ENCODE data around the gene PARD3. TPM values are rescaled to one million over a fixed set of nuclear protein-coding genes. Genes with fewer than 3 reads are reported as not detected.

Gene PARD3
- total RNA-seq, 1 donor from 2014 or later, result 58.7 TPM

DNA sequence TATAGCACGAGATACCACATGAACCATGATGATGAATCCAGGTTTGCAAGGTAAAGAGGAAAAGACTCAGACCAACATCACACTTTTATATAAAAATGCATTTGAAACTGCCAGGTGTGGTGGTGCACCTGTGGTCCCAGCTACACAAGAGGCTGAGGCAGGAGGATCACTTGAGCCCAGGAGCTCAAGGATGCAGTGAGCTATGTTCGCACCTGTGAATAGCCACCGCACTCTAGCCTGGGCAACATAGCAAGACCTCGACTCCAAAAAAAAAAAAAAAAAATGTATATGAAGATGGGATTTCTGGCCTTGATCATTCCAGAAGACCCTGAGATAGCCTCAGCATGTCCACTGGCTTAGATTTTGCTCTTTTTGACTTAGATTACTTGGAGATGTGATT is 161.6 kb downstream of the PARD3 start:
- Histone ChIP-seq H3K36me3 (no peaks in the 10 kb centered on the region), H3K4me1 (peaks cover 31% of the 10 kb centered on the region), H3K27ac (no peak overlapping the region), H3K27me3 (no peaks in the 10 kb centered on the region), H3K9ac (no peak overlapping the region), H3K79me2 (ENCODE audit: low read depth) (peaks cover 84% of the 10 kb centered on the region), H3K9me3 (ENCODE audit: low read depth) (no peaks in the 10 kb centered on the region), H3K4me3 (no peak overlapping the region), H3F3A (ENCODE audit: low read depth) (peaks cover 7% of the 10 kb centered on the region), H3K4me2 (no peak overlapping the region), H4K20me1 (ENCODE audit: low read depth) (peaks cover 31% of the 10 kb centered on the region), H2AFZ (replicated peaks) (no peak overlapping the region)
- H3K36me3 Mint-ChIP-seq, result no peaks in the 10 kb centered on the region
- no peak overlapping the region for H3K27ac Mint-ChIP-seq
- H3K27me3 Mint-ChIP-seq (ENCODE audit: insufficient read depth, low read depth), result no peaks in the 10 kb centered on the region
- TF ChIP-seq EZH2phosphoT487 (IDR thresholded peaks at IDR 0.05) (no peak), CTCF (IDR thresholded peaks at IDR 0.05) (no peak), EZH2 (IDR thresholded peaks at IDR 0.05) (no peak)
- DNase-seq (ENCODE audit: low spot score), result no peak
- peaks cover 59% of the 10 kb centered on the region for H3K4me1 Mint-ChIP-seq
- no peaks in the 10 kb centered on the region for H3K9me3 Mint-ChIP-seq
- H3K4me3 Mint-ChIP-seq, result no peak overlapping the region

- Histone ChIP-seq H3K9ac (no peak overlapping the region), H3K27ac (no peak overlapping the region), H3K79me2 (ENCODE audit: low read depth) (peaks cover 77% of the 10 kb centered on the region), H3K9me3 (ENCODE audit: low read depth) (no peaks in the 10 kb centered on the region), H3K27me3 (no peaks in the 10 kb centered on the region), H3K36me3 (no peaks in the 10 kb centered on the region), H3K4me3 (no peak overlapping the region), H4K20me1 (ENCODE audit: low read depth) (peaks cover 31% of the 10 kb centered on the region), H3F3A (ENCODE audit: low read depth) (peaks cover under 1% of the 10 kb centered on the region), H3K4me2 (peak overlapping the region; percentile 19), H3K4me1 (peaks cover 36% of the 10 kb centered on the region), H2AFZ (replicated peaks) (no peak overlapping the region)
- peak; percentile 35 for DNase-seq (ENCODE audit: low spot score)
- Mint-ChIP-seq H3K36me3 (no peaks in the 10 kb centered on the region), H3K9me3 (no peaks in the 10 kb centered on the region), H3K4me1 (peaks cover 66% of the 10 kb centered on the region), H3K27me3 (ENCODE audit: insufficient read depth, low read depth) (no peaks in the 10 kb centered on the region), H3K4me3 (no peak overlapping the region), H3K27ac (peak overlapping the region; percentile 28)
- TF ChIP-seq EZH2 (IDR thresholded peaks at IDR 0.05) (no peak), CTCF (IDR thresholded peaks at IDR 0.05) (no peak)
These were observed 163.5 kb downstream of the PARD3 start for GRCh38 chr10:34651416-34652195.

DNA sequence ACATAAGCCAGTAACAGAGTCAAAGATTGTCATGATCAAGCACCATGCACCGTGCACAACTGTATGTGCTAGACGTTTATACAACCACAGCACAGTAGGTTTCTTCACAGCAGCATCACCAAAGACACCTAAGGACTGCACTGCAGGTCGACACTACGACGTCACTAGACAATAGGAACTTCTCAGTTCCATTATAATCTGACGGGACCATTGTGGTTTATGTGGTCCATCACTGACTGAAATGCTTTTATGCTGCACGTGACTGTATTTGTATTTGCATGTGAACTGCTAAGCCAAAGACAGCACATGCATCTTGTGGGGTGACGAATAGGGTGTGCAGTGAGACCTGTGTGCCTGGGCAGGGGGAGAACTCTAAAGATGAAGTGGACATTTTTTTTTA is 164.9 kb downstream of the PARD3 start:
- Mint-ChIP-seq H3K9me3 (no peaks in the 10 kb centered on the region), H3K27ac (peak overlapping the region; percentile 11), H3K4me3 (no peak overlapping the region), H3K4me1 (peaks cover 65% of the 10 kb centered on the region), H3K27me3 (ENCODE audit: insufficient read depth, low read depth) (no peaks in the 10 kb centered on the region), H3K36me3 (no peaks in the 10 kb centered on the region)
- no peak overlapping the region for H3K9ac ChIP-seq
- H3K27ac ChIP-seq, result no peak overlapping the region
- H4K20me1 ChIP-seq (ENCODE audit: low read depth), result peaks cover 28% of the 10 kb centered on the region
- H3K36me3 ChIP-seq, result no peaks in the 10 kb centered on the region
- TF ChIP-seq EZH2phosphoT487 (IDR thresholded peaks at IDR 0.05), result no peak
- TF ChIP-seq EZH2 (IDR thresholded peaks at IDR 0.05), result no peak
- H3K27me3 ChIP-seq, result no peaks in the 10 kb centered on the region
- H3K79me2 ChIP-seq (ENCODE audit: low read depth), result peaks cover 73% of the 10 kb centered on the region
- no peak overlapping the region for H2AFZ ChIP-seq (replicated peaks)
- DNase-seq (ENCODE audit: low spot score), result no peak
- H3K9me3 ChIP-seq (ENCODE audit: low read depth), result no peaks in the 10 kb centered on the region
- peaks cover 33% of the 10 kb centered on the region for H3K4me1 ChIP-seq
- no peak overlapping the region for H3K4me2 ChIP-seq
- H3F3A ChIP-seq (ENCODE audit: low read depth), result no peaks in the 10 kb centered on the region
- H3K4me3 ChIP-seq, result no peak overlapping the region

DNA sequence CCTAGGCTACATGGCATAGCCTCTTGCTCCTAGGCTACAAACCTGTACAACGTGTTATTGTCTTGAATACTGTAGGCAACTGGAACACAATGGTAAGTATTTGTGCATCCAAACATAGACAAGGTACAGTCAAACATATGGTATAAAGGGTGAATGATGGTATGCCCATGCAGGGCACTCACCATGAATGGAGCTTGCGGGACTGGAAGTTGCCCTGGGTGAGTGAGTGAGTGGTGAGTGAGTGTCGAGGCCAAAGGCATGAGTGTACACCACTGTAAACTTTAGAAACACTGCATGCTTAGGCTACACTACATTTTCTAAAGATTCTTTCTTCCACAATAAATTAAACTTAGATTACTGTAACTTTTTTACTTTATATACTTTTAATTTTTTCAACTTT is 165.7 kb downstream of the PARD3 start:
- Histone ChIP-seq H3K9ac (no peak overlapping the region), H2AFZ (replicated peaks) (no peak overlapping the region), H3K79me2 (ENCODE audit: low read depth) (peaks cover 73% of the 10 kb centered on the region), H3K4me3 (no peak overlapping the region), H3K36me3 (no peaks in the 10 kb centered on the region), H3K27me3 (no peaks in the 10 kb centered on the region), H4K20me1 (ENCODE audit: low read depth) (peaks cover 26% of the 10 kb centered on the region), H3K27ac (no peak overlapping the region), H3K4me2 (no peak overlapping the region), H3K9me3 (ENCODE audit: low read depth) (no peaks in the 10 kb centered on the region), H3K4me1 (peaks cover 33% of the 10 kb centered on the region), H3F3A (ENCODE audit: low read depth) (no peaks in the 10 kb centered on the region)
- H3K27me3 Mint-ChIP-seq (ENCODE audit: insufficient read depth, low read depth), result no peaks in the 10 kb centered on the region
- DNase-seq (ENCODE audit: low spot score), result no peak
- no peaks in the 10 kb centered on the region for H3K36me3 Mint-ChIP-seq
- H3K9me3 Mint-ChIP-seq, result no peaks in the 10 kb centered on the region
- H3K27ac Mint-ChIP-seq, result no peak overlapping the region
- no peak for TF ChIP-seq EZH2phosphoT487 (IDR thresholded peaks at IDR 0.05)
- TF ChIP-seq CTCF (IDR thresholded peaks at IDR 0.05), result no peak
- TF ChIP-seq EZH2 (IDR thresholded peaks at IDR 0.05), result no peak
- no peak overlapping the region for H3K4me3 Mint-ChIP-seq
- peaks cover 67% of the 10 kb centered on the region for H3K4me1 Mint-ChIP-seq

All from neural progenitor cell (in vitro differentiated cells).